ENCODE data around the gene TENM4.

TENM4 gene

DNA sequence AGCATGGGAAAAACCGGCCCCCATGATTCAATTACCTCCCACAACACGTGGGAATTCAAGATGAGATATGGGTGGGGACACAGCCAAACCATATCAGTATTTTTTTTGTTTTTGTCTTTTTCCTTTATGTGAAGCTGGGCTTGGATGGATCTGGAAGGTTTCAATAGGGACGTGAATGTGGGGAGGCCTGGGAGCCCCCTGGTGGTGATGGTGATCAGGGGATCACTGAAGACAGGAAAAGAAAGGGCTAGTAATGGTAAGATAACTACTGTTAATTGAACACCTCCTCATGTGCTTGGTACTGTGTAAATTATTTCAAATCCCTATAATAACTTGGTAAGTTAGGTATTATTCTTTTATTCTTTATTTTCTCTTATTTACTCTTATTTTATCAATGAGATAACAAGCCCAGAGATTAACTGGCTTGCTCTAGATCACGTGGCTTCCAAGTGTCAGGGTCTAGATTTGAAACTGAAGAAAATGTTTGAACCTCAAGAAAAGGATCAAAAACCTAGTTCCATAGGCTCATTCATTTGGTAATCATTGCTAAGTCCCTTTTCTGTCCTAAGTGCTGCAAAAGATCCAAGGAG lies 364.2 kb downstream of the TENM4 start:
- DNase-seq: no peak

DNA sequence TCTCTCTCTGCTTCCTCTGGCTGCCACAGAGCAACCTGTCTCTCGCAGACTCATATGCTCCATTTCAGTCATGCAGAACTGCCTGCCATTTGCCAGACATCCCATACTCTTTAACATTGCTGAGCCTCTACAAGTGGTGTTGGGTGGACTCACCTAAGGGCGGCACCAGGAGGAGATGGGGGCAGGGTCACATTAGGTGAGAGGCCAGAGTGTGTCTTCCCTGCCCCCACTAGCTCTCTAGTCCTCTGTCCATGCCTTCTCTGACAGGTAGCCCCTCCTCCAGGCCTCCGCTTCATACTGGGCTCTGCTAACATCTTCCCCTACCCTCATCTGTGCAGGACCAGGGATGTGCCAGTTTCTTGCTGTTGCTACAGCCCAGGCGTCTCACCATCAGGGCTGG lies 366.3 kb downstream of the TENM4 start:
- DNase-seq: no peak

DNA sequence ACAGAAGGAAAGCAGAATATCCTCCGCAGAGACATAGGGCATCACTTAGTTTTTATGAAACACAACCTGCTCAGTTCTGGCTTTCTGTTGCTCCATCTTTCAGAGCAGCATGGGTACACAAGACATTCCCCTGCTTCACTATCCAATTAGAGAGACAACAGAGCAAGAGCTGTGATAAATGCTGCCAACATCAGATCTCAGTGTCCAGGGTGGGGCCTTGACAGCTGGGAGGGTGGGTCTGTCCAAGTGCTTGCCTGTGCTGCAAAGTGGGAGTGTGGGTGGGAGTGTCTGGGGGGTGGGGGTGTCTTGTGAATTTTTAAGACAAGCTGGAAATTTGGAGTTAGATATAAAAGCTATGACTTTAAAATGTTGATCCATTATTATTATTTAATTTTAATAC lies 369.6 kb downstream of the TENM4 start:
- no peak for DNase-seq

DNA sequence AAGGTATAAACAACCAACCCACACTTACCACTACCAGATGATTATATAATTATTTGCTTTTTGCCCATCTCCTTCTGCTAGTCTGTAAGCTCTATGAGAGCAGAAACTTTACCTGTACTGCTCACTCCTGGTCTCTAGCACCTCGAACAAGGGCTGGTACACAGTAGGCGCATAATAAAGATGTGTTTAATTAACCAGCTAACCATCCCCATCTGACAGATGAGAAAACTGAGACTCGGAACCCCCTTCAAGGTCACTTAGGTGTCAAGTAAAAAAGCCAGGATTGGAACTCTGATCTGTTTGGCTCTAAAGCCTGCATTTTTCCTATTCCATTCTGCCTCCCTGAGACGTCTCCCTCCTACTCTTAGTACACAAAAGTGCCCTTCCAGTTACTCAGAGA lies 370.3 kb downstream of the TENM4 start:
- DNase-seq: no peak

DNA sequence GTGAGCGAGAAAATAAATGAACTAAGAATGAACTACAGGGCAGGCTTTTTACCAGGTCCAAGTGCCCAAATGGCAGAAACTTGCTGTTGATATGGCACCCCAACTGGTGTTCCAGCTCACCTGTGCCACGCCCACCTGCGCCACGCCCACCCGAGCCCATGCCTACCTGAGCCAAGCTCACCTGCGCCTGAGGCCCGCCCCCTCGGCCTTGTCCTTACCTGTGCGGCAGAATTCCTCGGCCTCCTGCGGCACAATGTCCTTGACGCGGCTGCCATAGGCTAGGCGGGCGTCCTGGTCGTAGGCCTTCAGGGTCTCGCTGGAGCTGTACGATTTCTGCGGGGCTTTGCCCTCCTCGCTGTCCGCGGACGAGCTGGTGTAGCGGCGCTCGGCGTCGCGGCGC lies 371.3 kb downstream of the TENM4 start:
- no peak for DNase-seq

DNA sequence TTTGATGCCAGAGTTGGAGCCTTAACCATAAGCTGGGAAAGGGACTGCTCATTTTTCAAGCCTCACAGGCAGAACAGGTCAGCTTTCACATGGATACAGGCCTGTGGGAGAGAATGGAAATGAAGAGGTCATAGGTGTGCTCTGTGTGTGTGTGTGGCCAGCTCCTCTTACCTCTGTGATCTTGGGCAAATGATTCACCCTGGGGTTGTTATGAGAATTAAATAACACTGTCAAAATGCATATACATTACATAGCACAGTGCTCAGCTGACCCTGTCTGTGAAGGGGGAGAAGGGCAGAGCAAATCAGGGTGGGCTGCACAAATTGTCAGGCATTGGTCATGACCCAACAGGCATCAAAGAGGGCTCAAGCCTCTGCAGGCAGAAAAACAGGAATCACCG lies 372.5 kb downstream of the TENM4 start:
- DNase-seq: no peak

DNA sequence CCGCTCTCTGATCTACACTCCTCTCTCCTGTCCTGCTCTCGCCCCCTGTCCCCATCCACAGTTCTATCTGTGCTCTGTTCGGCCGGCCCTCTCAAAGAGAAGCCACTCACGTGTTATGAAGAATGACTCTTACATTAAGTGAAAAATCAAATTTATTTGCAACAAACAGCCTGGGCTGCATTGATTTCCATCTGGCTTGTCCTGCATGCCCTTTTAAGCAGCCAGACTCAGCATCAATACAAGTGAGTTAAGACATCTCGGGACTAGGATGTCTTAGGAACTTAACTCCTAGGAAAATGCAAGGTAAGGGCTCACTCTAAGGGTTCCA lies 373.5 kb downstream of the TENM4 start:
- no peak for DNase-seq

DNA sequence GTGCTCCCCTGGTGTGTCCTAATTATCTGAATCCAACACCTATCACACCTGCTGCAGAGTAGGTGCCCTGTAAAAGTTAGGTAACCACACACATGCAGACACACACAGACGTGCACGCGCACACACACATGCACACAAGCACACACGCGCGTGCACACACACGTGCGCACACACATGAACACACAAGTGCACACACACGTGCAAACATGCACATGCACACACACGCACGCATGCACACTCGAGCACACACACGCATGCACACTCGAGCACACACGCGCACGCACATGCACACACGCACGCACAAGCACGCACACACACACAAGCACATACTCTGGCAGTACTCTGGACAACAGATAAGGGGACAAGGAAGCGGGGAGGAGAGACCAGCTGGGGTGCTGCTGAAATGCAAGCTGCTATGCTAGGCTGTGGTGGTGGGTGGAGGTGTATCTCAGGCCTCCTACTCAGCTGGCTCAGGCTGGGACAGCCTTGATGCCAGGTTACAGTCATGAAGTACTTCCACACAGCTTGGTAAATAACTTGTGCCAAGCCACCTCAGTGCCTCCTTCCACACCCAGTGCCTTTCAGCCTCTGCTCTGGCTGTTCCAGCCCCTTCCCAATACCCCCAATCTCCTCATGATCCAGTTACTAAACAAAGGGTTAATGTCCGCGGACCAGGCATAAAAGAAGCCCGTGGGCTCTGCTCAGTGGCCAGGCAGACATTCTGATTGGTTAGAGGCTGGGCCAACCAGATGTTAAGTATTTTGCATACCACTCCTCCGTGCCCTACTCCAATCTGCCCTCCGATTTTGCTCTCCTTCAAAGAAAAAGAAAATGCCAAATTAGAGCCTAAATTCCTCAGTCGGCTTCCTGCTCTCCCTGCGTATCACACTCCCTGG lies 374.1 kb downstream of the TENM4 start:
- no peak for DNase-seq

DNA sequence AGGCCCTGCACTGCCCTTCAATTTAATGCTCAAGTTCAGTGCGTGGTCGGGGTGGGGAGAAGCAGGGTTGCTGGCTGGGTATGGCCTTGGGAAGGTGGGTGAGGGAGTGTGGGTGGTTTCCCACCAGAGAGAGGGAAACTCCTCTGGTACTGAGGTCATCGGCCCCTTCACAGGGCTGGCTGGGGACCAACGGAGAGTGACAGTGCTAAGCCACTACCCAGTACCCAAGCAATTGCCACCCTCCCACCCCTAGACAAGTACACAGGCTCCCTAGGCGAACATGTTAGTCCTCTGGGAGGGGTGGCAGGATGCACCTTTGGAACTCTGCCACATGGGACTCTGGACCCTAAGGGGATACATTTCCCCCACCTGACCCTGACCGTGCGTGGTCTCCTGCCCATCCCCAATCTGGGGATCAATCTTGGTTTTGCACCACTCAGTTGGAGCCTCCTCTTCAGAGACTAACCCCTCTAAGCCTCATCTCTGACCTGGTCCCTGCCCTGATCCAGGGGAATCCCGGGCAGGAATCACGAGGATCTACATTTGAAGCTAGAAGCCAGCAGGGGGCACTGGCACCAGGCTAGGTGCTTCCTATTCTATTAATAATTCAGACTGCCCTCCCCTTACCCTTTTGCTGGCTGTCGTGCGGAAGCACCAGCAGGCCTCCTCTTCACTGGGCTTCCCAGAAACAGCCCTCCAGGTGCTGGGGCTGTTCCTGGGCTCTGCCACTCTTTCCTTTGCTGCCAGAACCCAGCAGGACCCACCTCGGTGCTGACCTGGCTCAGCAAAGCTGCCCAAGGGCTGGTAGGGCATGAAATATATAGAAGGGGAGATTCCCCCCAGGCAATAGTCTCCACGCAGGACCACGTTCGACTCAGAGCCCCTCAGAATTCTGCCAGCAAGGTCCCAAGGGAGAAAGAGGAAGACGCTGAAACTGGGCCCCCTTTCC lies 377.7 kb downstream of the TENM4 start:
- DNase-seq: no peak

DNA sequence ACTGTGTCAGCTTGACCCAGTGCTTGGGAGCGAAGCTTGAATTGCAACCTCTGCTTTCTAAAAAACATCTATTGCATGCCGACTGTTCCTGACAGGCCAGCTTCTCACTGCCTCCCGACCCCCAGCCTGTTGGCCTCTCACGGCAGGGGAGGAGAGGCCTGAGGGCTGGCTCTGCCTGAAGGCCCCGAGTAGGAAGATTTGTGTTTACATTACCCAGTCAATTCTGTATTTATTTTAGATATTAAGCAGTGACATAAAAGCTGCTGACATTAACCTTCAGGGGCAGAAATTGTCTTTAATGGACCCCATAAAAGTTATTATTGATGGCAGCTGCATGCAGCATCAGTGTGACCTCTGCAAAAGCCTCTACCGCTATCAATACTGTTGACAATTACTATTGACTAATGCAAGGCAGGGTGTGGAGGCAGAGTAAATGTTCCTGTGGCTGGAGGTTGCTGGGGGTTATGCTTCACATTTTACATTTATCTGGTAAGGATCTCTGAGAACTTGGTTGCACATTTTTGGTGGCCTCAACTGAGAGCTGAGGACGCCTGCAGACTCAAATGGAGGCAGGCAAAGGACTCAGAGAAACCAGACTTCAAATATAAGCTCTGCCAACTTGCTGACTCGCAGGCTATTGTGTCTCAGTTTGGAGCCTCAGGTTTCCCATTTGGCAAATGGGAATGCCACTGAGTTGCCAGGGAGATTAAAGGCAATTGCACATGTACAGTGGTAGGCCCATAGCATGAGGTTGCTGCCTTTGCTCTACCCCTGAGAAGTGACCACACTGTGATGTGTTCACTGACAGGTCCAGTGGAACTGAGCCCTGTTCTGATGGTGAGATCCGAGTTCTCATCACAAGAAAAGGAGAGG lies 380.5 kb downstream of the TENM4 start:
- no peak for DNase-seq

DNA sequence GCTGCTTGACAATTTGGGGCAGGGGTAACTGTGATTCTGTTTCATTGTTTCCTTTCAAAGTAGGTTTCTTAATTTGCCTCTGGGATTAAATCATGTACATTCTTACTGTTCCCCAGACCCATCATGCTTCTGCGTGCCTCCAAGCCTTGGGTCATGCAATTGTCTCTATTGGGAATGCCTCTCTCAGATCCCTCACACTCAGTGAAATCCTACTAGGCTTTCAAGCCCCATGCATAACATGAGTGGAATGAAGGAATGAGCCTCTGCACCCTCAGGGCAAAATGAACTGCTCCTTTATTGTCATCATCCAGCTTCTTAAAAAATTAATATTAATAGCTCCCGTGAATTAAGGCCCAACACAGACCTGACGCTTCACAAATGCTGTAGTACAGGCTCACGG lies 381.7 kb downstream of the TENM4 start:
- DNase-seq: no peak

DNA sequence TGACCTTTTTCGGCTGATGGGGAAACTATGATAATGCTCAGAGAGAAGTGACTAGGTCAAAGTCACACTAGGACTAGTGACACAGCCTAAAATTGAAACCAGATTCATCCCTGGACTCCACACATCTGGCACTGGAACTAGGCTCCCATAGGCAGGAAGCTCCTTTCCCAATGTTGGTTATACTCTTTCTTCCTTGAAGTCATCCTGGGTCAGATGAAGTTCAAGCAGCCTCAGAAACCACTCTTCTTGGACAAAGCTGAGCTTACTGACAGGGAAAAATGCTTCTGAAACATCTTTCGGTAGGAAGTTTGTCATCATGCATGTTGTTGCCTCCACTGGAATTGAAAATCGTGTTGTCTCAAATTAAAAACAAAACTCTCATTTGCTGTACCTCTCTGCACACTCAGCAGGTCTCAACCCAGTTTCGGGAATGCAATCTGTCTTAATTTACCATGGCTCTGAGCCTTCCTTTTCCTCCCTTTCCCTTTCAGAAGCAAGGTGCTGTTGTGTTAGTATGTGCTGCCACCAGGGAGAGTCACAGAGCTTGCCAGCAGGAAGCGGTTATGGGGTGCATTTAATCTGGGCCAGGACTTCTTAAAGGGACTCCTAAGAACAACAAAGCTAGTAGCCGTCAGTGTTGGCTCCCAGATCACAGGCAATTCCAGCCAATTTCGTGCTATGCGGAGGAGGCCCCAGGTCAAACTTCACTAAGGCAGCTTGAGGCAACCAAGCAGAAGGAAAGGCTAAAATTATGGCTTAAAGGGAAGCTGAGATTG lies 384.8 kb downstream of the TENM4 start:
- DNase-seq: no peak

DNA sequence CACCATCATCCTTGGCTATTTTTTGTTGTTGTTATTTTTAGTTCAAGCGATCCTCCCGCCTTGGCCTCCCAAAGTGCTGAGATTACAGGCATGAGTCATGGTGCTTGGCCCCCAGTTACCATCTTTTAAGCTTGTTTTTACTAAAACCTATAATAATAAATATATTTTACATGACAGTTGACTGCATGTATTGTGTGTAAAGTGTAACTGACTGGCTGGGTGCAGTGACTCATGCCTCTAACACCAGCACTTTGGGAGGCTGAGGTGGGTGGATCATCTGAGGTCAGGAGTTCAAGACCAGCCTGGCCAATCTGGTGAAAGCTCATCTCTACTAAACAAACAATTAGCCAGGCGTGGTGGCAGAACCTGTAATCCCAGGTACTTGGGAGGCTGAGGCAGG lies 386.2 kb downstream of the TENM4 start:
- DNase-seq: no peak

DNA sequence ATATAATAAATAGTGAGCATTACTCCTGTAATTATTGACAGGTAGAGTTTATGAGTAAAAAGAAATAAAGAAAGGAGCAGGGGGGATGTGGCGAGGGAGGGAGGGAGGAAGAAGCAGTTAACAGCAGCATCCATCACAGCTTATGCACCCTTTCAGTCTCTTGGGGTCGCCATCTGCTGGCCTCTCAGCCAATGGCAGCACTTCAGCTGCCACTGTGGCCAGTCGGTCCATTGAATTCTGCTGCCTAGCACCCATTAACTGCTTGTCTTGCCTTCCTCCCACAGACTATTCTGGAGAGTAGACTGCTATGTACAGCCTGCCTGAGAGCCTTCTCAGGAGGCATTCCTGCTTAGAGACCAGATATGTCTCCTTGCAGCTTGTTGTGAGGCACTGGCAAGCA lies 388.3 kb downstream of the TENM4 start:
- no peak for DNase-seq

DNA sequence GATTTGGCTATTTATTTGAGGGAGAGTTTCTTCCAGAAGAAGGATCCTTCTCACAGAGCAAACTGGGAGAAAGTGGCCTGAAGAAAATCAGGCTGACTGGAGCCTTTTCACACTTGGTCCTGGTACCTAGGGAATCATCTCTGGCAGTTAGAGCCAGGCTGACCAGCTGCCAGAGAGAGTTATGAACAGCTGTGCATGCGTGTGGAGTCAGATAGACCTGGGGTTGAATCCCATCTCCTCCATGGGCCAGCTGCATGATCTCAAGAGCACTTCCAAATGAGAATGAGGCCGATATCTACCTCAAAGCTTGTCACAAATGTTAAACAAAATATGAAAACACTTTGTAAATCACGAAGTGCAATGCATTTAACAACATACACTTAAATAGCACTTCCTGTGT lies 390.0 kb downstream of the TENM4 start:
- no peak for DNase-seq

DNA sequence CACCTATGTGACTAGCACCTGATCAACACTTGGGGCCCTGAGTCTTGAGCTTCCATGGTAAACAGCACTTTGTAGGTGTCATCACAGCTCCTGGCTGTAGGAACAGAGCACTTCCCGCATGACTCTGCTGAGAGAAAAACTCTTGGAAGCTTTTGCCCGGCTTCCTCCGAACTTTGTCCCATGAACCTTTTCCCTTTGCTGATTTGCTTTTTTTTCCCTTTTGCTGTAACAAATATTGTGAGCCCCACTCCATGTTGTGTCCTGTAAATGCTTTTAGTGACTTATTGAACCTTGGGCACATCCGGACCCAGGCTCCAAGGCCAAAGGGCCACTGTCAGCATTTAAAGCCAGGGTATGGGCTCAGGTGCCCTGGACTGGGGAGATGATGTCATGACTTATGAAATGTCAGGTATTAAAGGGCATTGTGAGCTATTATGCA lies 391.1 kb downstream of the TENM4 start:
- no peak for DNase-seq

DNA sequence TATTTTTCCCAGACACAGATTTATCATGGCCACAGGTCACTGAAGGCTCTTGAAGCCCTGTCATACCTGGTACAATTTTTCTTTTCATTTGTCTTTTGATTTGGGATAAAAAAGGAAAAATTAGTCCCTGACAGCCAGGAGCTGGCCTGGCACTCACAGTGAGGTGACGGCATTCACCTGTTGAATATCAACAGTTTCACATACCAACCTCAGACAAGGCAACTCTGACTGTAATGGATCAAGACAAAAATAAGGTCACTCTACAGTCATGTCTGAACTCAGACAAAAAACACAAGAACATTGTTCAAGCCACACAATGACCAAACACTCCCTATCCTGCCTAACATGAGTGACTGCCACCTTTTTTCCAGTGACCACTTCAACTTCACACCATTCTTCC lies 392.9 kb downstream of the TENM4 start:
- DNase-seq: no peak

DNA sequence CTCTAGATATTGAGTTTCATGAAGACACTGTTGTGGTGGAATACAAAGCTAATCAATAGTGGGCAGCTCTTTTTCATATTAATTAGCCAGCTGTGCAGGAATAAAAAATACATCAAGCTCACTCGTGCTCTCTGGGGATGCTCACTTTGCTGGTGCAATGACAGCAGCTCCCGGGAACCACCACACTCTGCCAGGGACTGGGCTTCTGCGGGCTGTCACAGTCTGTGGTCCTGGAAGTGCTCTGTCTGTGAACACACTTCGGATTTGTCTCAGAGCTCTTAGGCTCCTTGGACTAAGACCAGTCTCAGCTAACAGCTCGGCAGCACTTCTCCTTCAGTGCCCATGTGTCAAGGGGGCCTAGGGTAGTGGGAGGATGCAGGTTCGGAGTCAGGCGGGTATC lies 393.5 kb downstream of the TENM4 start:
- DNase-seq: no peak

DNA sequence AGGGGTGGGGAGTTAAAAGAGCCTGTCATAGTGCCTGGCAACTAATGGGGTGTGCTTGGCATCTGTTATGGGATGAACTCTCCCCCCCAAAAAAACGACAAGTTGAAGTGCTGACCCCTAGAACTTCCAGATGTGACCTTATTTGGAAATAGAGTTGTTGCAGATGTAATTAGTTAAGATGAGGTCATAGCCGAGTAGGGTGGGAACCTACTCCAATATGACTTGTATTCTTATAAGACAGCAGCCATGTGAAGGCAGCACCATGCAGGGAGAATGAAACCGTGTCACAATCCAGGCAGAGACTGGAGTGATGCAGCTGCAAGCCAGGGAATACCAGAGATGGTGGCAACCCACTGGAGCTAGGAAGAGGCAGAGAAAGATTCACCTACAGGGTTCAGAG lies 394.5 kb downstream of the TENM4 start:
- DNase-seq: no peak

DNA sequence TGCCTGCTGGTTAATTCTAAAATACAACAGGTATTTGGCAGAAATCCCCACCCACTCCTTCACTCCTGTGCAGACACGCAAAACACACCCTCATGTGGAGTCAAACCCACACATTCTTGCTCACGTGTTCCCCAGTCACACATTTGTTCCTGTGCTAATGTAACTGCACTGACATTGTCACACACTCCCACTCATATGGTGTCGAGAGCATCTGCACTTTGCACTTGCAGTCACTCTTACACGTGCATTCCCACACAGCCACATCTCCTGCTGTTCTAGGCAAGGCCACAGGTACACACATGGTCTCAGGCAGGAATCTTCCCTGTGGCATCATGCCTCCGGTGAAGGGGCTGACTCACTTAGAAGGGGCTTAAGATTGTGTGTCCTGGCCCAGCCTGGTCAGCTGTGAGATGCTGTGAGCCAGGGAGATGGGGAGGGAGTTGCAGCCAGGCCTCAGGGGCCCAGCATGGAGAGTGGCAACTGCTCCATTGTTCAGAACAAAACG lies 395.0 kb downstream of the TENM4 start:
- DNase-seq: no peak

DNA sequence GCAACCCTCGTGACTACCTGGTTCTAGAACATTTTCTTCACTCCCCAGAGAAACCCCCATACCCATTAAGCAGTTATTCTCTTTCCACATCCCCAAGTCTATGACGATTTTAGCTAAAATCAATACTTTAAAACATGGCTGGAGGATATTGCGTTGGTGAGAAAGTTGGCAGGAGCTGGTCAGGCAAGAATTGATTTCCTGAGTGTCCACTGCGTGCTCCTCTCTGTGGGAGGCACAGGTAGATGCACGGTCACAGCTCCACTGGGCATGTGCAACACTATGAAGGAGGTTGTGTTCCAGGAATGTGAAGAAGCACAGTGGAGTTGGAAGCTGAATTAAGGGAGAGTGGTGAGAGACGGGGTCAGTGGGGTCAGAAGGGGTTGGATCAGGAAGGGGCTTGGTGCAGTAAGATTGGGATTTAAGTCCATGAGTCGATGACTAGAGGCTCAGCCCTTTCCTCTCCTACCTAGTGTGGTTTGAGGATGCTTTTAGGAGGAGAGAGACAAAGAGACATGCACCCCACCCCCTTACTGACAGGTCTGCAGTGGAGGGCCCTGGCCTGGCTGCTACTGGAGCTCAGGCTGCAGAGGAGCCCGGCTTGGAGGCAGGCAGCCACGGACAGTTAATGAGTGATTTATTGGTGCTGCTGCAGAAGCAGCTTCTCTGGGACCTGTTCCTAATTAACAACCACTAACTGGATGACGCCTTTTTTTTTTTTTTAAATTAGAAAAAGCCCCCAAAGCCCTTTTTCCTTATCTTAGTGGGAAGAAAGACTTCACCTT lies 395.6 kb downstream of the TENM4 start:
- no peak for DNase-seq
